Frontal cortex (tissue), 4 donors: ENCODE results near the gene TIMM44. TPM values are rescaled to one million over a fixed set of nuclear protein-coding genes. Genes with fewer than 3 reads are reported as not detected.
"Not testable (repeated sequence)": the region's sequence is repeated elsewhere in the genome, so short reads cannot be mapped to it uniquely, and the experiment has no call there.

ENCODE experiments used
- DNase-seq, 2 donors: peaks; one replicate each; pipeline ENCODE4 v3.0.0; 2012; ENCODE audit warnings: low spot score in 2 of 2
- FAIRE-seq: peaks from 2 replicates; lab custom pipeline; 2012; peaks lifted over from hg19 to GRCh38; lab: Jason Lieb, UNC
- total RNA-seq: library from RNA; depleted of rRNA; stranded (reverse); fragments of >200 nt; gene quantifications from one replicate; pipeline ENCODE4 v1.2.3, GENCODE V29; 2014
- donor health status: control.
- donor health status: control.
- donor health status: control.

Gene TIMM44
- total RNA-seq, 1 donor from 2014 or later = 26.9 TPM

DNA sequence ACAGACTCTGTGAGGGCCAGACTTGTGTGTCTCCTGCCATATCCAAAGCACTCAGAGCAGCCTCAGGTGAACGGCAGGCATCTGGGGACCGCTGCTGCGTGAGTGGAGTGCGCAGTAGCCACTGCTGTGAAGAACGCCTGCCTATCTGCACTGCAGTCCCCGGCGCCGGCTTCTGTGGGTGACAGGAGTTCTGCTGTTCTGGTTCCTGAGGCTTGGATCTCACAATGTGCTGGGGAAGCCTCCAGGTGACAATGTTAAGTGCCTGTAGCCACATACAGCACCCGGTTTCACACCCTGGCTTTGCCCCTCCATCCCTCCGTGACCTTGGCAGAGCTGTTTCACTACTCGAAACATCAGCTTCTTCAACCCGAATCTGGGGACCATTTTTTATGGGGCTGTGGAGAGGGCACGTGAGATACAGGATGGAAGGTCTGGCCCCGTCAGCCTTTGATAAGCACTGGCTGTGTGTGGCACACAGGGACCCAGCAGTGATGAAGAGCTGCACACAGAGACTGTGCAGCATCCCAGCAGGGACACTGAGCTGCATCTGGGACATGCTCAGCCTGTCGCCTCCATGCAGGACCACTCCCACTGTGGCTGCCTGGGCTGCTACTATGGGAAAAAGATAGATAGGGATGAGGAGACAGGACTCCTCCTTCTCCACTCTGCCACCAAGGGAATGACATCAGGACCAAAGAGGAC lies 33.7 kb upstream of the TIMM44 start:
- no peak for FAIRE-seq

GRCh38 chr19:7976461-7976860 lies 33.0 kb upstream of the TIMM44 start:
- FAIRE-seq (no peak), DNase-seq (no peak)

More for the DNA sequence above, 33.7 kb upstream of the TIMM44 start:
- no peak for DNase-seq

GRCh38 chr19:7975037-7975436 lies 31.6 kb upstream of the TIMM44 start:
- FAIRE-seq (no peak), DNase-seq (no peak)

- no peak for FAIRE-seq
- DNase-seq = peak in 1 of 2 donors; percentile 55
Measured at GRCh38 chr19:7973883-7974282, 30.4 kb upstream of the TIMM44 start.

DNA sequence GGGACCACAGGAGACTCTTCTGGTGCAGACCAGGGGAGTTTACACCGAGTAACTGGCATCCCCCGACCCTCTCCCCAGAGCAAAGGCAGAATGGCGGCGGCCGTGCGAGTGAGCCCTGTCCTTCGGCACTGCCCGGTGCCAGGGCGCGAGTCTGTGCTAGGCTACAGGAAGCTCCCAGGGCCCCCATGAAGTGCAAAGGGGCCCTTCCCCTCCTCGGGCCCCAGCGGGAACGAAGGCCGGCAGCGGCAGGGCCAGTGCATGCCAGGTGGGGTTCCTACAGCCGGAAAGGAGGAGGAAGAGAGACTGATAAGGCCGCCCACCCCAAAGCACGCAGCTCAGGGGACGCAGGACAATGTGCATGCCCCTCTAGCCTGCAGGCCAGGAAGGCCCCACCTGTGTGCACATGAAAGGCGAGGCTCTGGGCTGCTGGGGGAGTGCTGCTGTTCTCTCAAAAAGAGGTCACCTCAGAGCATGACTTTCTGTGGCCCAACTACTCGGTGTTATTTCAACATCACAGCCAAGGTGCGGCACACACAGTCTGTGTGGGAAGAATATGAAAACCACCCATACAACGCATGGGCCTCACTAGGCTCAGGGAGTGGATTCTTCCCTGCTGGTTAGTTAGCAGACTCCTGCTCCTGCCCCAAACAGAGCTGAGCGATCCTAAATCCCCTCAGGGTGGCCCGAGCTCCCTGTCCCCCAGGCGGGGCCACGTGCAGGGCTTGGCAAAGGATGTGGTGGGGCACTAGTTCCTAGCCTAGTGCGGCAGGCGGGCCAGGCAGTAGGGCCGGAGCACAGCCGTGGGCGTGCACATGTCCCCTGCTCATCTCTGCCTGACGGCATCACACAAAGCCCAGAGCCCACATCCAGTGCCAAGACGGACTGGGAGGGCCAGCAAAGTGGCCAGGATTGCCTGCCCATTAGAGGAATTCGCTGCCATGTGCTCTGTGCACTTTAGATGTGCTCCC lies 28.4 kb upstream of the TIMM44 start:
- FAIRE-seq (no peak), DNase-seq (no peak)

DNA sequence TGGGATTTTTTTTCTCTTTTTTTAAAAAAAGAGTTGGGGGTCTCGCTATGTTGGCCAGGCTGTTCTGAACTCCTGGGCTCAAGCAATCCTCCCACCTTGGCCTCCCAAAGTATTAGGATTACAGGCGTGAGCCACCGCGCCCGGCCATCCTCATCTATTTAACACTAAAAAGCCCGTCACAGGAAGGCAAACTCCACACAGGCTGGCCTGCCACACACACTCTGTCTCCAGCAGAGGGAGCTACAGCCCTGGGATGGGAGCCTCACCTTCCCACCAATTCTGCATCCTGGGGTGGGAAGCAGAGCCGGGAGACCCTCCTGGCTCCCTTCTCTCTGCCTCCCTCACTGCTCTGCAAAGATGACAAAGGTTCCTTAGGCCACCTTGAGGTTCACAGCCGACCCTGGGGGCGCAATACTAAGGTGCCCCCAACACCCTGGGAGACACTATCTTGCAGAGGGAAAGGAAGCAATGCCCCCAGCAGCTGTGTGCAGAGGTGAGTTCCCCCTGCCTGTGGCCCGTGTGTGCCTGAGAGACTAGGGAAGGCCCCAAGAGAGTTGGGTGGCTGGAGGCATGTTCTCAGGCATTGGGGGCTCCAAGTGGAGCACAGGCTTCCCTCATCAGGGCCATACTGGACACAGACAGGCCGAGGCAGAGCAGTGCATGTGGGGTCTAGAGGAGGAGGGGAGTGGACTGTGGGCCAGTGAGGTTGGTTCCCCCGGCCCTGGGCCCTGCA lies 27.4 kb upstream of the TIMM44 start:
- no peak for FAIRE-seq

GRCh38 chr19:7969555-7969939 lies 26.1 kb upstream of the TIMM44 start:
- FAIRE-seq = no peak
- no peak for DNase-seq

More for the DNA sequence above, 27.4 kb upstream of the TIMM44 start:
- peak in 1 of 2 donors; percentile 46 for DNase-seq

DNA sequence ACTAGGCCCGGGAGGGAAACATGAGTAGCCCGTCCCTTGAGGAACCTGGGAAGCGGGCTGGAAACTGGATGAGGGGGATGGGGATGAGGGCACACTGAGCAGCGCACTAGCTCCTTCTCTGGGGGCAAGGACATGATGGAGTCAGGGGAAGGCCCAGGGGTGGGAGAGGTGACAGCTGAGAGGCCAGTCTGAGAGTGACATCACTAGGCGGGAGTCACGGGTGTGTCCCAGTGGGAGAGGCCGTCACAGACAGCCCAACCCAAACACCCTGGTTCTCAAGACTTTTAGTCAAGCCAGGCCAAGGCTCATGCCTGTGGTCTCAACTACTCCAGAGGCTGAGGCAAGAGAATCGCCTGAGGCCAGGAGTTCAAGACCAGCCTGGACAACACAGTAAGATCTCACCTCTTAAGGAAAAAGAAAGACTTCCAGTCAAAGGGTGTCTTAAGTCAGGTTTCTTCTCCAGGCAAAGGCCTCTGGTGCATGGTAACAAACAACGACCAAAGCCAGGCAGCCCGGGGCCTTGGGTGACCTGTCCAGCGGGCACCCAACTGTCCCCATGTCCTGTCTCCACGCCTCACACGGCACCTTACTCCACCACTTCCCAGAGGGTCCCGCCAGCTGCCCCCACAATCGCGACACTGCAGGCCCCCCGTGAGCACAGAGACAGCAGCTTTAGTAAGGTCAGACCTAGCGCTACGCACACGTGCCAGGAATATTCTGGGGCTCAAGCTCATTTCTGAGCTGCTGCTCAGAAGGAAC lies 25.5 kb upstream of the TIMM44 start:
- no peak for FAIRE-seq
- no peak for DNase-seq

DNA sequence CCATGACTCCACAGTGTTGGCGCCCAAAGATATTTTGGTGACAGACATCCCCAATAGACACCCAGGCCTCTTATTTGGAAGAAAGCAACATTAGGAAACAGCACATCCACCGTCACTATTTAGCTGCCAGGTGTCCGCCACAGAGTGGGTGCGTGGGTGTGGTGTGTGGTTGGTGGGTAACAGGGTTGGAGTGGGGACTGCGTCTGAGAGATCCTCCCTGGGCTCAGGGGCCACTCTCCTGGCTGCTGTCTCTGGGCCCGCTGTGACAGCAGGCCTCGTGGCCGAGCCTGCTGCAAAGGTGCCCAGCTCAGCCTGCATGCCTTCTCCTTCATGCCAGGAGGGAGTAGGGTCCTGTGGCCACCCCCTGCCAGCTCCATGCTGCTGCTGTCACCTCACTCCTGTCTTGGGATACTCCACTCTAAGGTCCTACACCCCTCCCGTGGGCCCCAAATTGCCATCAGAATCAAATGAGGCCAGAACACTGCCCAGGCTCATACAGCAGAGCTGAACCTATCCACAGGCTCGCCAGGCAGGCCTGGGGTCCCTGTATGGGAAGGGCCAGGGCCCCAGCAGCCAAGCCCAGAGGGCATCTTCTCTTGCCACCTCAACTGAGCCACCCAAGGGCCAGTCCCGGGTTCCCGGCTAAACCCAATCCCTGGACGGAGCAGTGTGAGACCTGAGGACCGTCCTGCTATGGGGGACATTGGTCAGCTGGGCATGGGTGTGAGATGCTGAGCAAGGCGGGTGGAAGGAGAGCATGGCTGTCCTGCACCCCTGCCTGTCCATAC lies 24.7 kb upstream of the TIMM44 start:
- FAIRE-seq (no peak), DNase-seq (no peak)

- no peak for FAIRE-seq
- no peak for DNase-seq
Measured at GRCh38 chr19:7965921-7966665, 22.6 kb upstream of the TIMM44 start.

DNA sequence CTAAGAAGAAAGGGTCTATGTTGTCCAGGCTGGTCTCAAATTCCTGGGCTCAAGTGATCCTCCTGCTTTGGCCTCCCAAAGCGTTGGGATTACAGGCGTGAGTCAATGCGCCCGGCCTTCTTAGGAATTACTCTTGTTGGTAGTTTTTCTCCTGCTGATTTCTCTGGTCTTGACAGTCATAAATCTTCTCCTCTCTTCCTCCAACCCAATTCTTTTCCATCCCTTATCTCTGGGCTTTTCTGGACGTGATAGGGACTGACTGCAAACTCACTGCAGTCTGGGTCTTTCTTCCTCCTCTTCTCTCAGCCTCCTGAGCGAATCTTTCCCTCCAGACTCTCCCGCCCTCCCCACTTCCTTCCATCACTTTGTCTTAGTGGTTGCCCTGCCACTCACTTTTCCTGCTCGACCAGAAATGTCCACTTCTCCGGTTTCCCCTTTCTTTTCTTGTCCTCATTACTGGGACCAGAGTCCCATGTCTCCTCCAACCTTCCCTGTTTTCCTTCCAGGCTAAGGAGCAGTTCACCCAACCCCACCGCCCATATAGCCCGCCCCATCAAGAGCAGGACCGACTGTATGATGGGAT lies 21.9 kb upstream of the TIMM44 start:
- no peak for FAIRE-seq
- no peak for DNase-seq

GRCh38 chr19:7963566-7963965 lies 20.1 kb upstream of the TIMM44 start:
- FAIRE-seq = no peak
- DNase-seq = no peak

- FAIRE-seq = no peak
Measured at GRCh38 chr19:7962644-7963268, 19.3 kb upstream of the TIMM44 start.

DNA sequence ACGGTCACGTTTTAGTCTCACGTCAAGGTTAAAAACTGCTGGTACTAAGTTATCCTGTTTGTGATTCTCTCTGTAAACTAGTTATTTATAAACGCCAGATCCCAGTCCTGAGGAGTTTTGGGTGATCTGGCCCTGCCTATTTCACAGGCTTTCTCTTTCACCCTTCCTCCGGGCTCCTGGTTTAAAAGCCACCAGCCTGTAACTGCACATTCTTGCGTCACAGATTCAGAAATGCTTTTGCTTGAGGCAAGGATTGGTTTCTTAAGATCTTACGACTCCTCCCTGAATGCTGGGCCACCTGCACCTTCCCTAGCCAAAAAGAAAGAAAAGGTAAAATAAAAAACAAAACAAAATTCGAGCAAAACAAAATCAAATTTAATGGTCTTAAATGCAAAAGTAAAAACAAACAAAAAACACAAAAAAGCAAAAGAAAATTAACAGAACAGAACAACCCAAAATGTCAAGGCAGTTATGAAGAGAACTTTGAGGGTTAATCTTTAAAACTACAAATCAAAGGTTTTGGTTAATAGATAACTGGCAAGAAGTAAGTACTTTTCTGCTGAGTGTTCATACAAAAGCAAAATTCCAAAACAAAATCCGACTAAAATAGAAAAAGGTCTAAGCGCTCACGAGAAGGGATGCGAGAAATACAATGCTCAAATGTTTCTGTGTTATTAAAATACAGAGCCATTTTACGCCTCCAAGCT lies 18.6 kb upstream of the TIMM44 start:
- FAIRE-seq (no peak), DNase-seq (no peak)

More at GRCh38 chr19:7962644-7963268, 19.3 kb upstream of the TIMM44 start:
- no peak for DNase-seq

- not testable (repeated sequence) for FAIRE-seq, DNase-seq
Measured at GRCh38 chr19:7961082-7961481, 17.6 kb upstream of the TIMM44 start.

GRCh38 chr19:7959211-7959610 lies 15.7 kb upstream of the TIMM44 start:
- no peak for DNase-seq
- FAIRE-seq = no peak

DNA sequence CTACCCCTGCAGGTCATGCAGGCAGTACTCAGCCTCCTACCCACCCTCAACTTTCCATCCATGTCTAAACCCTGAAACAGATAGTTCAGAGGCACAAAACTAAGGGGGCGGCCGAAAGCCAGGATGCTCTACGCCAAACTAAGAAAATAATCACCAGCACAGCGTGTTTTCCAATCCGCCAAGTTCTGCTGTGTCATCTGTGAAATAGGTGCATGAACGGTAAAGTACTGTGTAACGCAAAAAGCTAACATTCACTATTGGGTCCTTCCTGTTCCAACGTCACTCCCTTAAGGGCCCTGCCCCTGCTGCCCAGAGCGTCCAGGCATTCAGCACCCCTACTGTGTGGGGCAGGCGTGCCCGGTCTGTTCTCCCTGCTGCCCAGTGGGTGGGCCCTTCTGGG lies 12.2 kb upstream of the TIMM44 start:
- FAIRE-seq = no peak
- no peak for DNase-seq
